ENCODE measurements around the gene HOXB6. TPM values are rescaled to one million over a fixed set of nuclear protein-coding genes. Genes with fewer than 3 reads are reported as not detected.

The HOXB6 gene
- total RNA-seq, 4 donors from 2014 or later = 34.3 to 98.4 (median 66.7) TPM

- Histone ChIP-seq H3K9me3 (no peaks in the 10 kb centered on the region), H3K27me3 (peaks cover 0 to 19% of the 10 kb centered on the region in 2 donors), H3K27ac (peak overlapping the region in 2 of 4 donors; percentile 34 to 92), H3K36me3 (no peaks in the 10 kb centered on the region), H3K4me3 (peak overlapping the region in 2 of 4 donors; percentile 40 to 65), H3K4me1 (peaks cover 0 to 43% (median 5%) of the 10 kb centered on the region in 4 donors)
- peak; percentile 77 to 96 (median 94) for DNase-seq
- TF ChIP-seq POLR2A (IDR thresholded peaks at IDR 0.05) (peak in 1 of 2 donors; percentile 13), CTCF (IDR thresholded peaks at IDR 0.05) (peak; percentile 87 to 99 (median 97))
Measured at GRCh38 chr17:48618256-48618896, 13.6 kb upstream of the HOXB6 start.

- Histone ChIP-seq H3K36me3 (no peaks in the 10 kb centered on the region), H3K4me1 (peaks cover 0 to 43% (median 9%) of the 10 kb centered on the region in 4 donors), H3K4me3 (peak overlapping the region in 2 of 4 donors; percentile 40 to 65), H3K9me3 (no peaks in the 10 kb centered on the region), H3K27me3 (peaks cover 0 to 19% of the 10 kb centered on the region in 2 donors), H3K27ac (peak overlapping the region in 2 of 4 donors; percentile 34 to 92)
- no peak for DNase-seq
- no peak for TF ChIP-seq CTCF (IDR thresholded peaks at IDR 0.05)
- TF ChIP-seq POLR2A (IDR thresholded peaks at IDR 0.05) = no peak
Measured at GRCh38 chr17:48617471-48618255, 12.9 kb upstream of the HOXB6 start.

GRCh38 chr17:48616717-48617470 is 12.1 kb upstream of the HOXB6 start:
- Histone ChIP-seq H3K4me1 (peaks cover 0 to 46% (median 13%) of the 10 kb centered on the region in 4 donors), H3K9me3 (no peaks in the 10 kb centered on the region), H3K36me3 (no peaks in the 10 kb centered on the region), H3K27me3 (peaks cover 0 to 19% of the 10 kb centered on the region in 2 donors), H3K4me3 (peak overlapping the region in 1 of 4 donors; percentile 65), H3K27ac (peak overlapping the region in 2 of 4 donors; percentile 34 to 92)
- DNase-seq = no peak
- TF ChIP-seq POLR2A (IDR thresholded peaks at IDR 0.05) = no peak
- TF ChIP-seq CTCF (IDR thresholded peaks at IDR 0.05) = no peak

- no peak for DNase-seq
- TF ChIP-seq POLR2A (IDR thresholded peaks at IDR 0.05) = no peak
- TF ChIP-seq CTCF (IDR thresholded peaks at IDR 0.05) = no peak
- no peaks in the 10 kb centered on the region for H3K36me3 ChIP-seq
- no peaks in the 10 kb centered on the region for H3K9me3 ChIP-seq
- peak overlapping the region in 2 of 4 donors; percentile 65 to 71 for H3K4me3 ChIP-seq
- peaks cover 0 to 43% (median 17%) of the 10 kb centered on the region in 4 donors for H3K4me1 ChIP-seq
- peak overlapping the region in 3 of 4 donors; percentile 13 to 92 (median 34) for H3K27ac ChIP-seq
- peaks cover 0 to 19% of the 10 kb centered on the region in 2 donors for H3K27me3 ChIP-seq
Measured at GRCh38 chr17:48615963-48616716, 11.4 kb upstream of the HOXB6 start.
